HG03342 (cell line): Measurements from ENCODE around the gene ATXN1.
"Not testable (repeated sequence)": the region's sequence is repeated elsewhere in the genome, so short reads cannot be mapped to it uniquely, and the experiment has no call there.

ENCODE experiments used
- ATAC-seq: cut with Tn5 transposase; IDR thresholded peaks from one replicate; pipeline ENCODE4 v1.9.1; 2021; ENCODE audit warnings: mild to moderate bottlenecking, moderate library complexity; ENCODE audit not compliant: unreplicated experiment

ATXN1 gene

GRCh38 chr6:16625291-16626265, 135.7 kb downstream of the ATXN1 start:
- ATAC-seq: no peak

- ATAC-seq: no peak
These were observed 136.5 kb downstream of the ATXN1 start for GRCh38 chr6:16624636-16625290.

- no peak for ATAC-seq
These were observed 137.5 kb downstream of the ATXN1 start for GRCh38 chr6:16623731-16624130.

- ATAC-seq: no peak
These were observed 138.1 kb downstream of the ATXN1 start for GRCh38 chr6:16623029-16623653.

- ATAC-seq: no peak
These were observed 139.1 kb downstream of the ATXN1 start for GRCh38 chr6:16622193-16622592.

- ATAC-seq: no peak
These were observed 140.3 kb downstream of the ATXN1 start for GRCh38 chr6:16621002-16621401.

GRCh38 chr6:16619777-16620176, 141.5 kb downstream of the ATXN1 start:
- no peak for ATAC-seq

- ATAC-seq: no peak
These were observed 142.3 kb downstream of the ATXN1 start for GRCh38 chr6:16618962-16619361.

- ATAC-seq: not testable (repeated sequence)
These were observed 146.0 kb downstream of the ATXN1 start for GRCh38 chr6:16615215-16615614.

GRCh38 chr6:16614143-16614542, 147.1 kb downstream of the ATXN1 start:
- ATAC-seq: not testable (repeated sequence)

- ATAC-seq: not testable (repeated sequence)
These were observed 147.8 kb downstream of the ATXN1 start for GRCh38 chr6:16613504-16613903.

GRCh38 chr6:16608444-16608843, 152.8 kb downstream of the ATXN1 start:
- ATAC-seq: no peak

GRCh38 chr6:16602035-16602434, 159.2 kb downstream of the ATXN1 start:
- peak; percentile 96 for ATAC-seq

GRCh38 chr6:16600701-16601100, 160.6 kb downstream of the ATXN1 start:
- no peak for ATAC-seq

- ATAC-seq: no peak
These were observed 161.2 kb downstream of the ATXN1 start for GRCh38 chr6:16600026-16600425.

- ATAC-seq: no peak
These were observed 164.5 kb downstream of the ATXN1 start for GRCh38 chr6:16596616-16597331.

GRCh38 chr6:16595514-16596120, 165.6 kb downstream of the ATXN1 start:
- ATAC-seq: no peak

- ATAC-seq: no peak
These were observed 166.4 kb downstream of the ATXN1 start for GRCh38 chr6:16594849-16595248.

- no peak for ATAC-seq
These were observed 168.9 kb downstream of the ATXN1 start for GRCh38 chr6:16592223-16592911.
